GM21390 (cell line): ENCODE results near the gene SPEN.
"Not testable (repeated sequence)": the region's sequence is repeated elsewhere in the genome, so short reads cannot be mapped to it uniquely, and the experiment has no call there.

Source experiments
- ATAC-seq: cut with Tn5 transposase; IDR thresholded peaks from one replicate; pipeline ENCODE4 v1.9.1; 2021; ENCODE audit not compliant: unreplicated experiment

SPEN gene

DNA sequence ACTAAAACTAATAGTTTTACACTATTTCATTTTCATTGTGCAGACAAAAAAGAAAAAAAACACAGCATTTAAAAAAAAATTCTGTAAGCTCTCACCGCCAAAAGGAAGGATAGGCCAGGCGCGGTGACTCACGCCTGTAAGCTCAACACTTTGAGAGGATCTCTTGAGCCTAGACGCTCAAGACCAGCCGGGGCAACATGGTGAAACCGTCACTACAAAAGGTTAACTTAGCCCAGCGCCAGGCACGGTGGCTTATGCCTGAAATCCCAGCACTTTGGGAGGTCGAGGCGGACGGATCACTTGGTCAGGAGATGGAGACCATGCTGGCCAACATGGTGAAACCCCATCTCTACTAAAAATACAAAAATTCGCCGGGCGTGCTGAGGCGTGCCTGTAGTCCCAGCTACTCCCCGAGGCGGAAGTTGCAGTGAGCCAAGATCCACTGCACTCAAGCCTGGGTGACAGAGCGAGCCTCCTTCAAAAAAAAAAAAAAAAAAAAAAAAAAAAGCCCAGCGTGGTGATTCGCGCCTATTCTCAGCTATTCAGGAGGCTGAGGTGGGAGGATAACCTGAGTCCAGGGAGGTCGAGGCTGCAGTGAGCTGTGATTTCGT is 14.3 kb upstream of the SPEN start:
- ATAC-seq = no peak

DNA sequence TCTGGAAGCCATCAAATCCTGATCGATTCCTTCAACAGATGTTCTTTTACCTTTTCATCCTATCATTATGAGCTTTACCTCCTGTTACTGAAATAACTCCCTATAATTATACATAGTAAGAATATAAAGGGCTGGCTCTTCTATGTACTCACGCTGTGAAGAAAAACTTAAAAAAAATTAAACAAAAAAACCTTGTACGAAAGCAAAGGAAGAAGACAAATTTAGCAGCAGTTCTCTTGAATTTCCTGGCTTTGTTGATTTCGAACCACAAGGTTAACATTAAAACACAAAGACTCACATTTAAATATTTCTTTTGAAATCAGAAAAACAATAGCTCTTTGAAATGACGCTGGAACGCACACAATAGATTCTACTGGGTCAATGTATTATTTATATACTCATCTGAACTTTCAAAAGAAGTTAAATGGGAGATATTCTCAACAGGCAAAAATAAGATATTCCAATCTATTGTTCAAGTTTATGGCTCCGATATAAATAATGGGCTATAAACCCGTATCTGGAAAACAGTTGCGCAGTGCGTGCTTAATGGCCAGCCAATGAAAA is 13.6 kb upstream of the SPEN start:
- ATAC-seq = no peak

DNA sequence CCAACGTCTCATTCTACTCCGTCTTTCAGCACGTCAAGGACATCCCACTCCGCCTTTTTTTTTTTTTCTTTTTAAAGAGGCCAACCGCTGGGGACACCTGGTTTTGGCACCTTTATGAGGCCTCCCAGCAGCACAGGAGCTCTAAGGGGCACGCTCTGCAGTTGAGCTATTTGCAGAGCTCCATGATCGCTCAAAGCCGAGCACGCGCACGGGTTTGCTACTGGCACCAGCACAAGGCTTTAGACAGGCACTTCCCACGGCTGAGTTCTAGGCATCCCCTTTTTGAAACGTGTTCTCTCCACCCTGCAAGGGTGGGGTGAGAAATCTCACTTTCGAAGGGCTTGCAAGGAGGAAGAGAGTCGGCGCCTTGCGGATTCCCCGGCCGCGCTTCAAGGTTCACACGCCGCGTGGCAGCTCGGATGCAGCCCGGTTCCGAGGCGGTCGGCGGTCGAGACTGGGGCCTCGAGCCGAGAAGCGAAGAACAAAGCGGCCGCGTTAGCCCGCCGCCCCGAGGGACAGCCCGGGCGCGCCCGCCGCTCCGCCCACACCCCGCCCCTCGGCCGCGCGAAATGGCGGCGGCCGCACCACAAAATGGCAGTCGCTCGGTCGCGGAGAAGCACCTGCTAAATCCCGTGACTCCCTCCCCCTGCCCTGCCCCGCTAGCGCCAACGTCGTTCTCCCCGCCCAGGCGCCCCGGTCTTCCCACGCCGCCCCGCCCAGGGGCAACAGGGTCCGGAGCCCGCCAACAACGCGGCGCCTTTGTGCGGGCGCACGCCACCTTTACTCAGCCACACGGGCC is 12.9 kb upstream of the SPEN start:
- ATAC-seq = peak; percentile 47

DNA sequence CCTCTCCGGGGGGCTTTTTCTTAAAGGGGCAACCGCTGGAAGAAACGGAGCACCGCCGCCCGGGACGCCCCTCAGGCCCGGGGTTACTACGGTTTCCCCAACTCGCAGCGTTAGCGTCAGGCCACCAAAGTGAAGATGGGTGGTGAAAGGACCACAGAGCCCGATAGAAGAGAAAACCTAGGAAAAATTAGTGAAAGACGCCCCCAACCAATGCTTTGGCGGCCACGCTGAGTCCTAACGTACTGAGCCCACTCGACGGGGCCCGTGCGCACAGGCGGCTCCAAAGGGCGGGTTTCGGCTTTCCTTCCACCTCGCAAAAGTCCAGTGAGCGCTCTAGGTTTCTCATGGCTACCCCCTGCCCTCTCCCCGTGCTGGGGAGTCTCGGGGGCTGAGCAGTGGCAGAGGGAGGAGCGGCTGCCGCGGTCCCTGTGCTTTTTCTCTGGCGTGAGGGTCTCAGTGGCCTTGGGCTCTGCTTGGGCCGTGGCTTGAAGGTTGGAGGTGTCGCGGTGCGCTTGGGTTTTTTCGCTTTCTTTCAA is 12.2 kb upstream of the SPEN start:
- no peak for ATAC-seq

DNA sequence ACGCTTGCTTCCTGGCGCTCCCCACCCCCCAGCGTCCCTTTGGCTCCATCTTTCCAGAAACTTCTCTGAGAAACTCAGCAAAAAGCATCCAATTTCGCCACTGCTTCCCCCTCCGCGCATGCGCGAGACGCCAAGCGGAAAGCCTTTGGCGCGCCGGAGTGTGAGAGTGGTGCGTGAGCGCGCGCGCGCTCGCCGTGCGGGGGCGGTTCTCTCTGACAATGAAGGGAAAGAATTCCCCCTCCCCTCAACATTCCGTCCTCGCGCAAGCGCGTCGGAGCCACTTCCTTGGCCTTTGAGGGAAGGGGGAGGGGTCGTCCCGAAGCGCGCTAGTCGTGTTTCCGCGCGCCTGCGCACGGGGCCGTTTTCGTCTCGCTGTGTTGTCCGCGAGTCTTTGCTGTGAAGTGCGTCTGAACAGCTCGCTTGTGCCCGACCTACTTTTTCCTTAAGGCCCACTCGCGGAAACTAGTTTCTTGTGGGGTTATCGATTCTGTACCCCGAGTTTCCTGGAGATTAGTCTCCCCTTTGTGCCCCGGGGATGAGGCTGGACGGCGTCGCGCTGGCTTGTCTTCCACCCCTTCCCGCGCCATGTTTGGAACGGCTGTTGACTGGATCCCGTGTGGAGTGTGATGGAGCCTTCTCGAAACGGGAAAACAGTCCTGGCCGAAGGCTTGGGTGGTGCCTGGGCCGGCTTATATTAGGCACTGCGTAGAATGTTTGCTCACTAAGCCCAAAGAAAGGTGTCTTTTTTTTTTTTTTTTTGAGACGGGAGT is 11.6 kb upstream of the SPEN start:
- ATAC-seq = peak; percentile 46

DNA sequence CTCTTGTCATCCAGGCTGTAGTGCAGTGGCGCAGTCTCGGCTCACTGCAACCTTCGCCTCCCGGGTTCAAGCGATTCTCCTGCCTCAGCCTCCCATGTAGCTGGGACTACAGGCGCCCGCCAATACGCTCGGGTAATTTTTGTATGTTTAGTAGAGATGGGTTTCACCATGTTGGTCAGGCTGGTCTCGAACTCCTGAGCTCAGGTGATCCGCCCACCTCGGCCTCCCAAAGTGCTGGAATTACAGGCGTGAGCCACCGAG is 11.1 kb upstream of the SPEN start:
- not testable (repeated sequence) for ATAC-seq

DNA sequence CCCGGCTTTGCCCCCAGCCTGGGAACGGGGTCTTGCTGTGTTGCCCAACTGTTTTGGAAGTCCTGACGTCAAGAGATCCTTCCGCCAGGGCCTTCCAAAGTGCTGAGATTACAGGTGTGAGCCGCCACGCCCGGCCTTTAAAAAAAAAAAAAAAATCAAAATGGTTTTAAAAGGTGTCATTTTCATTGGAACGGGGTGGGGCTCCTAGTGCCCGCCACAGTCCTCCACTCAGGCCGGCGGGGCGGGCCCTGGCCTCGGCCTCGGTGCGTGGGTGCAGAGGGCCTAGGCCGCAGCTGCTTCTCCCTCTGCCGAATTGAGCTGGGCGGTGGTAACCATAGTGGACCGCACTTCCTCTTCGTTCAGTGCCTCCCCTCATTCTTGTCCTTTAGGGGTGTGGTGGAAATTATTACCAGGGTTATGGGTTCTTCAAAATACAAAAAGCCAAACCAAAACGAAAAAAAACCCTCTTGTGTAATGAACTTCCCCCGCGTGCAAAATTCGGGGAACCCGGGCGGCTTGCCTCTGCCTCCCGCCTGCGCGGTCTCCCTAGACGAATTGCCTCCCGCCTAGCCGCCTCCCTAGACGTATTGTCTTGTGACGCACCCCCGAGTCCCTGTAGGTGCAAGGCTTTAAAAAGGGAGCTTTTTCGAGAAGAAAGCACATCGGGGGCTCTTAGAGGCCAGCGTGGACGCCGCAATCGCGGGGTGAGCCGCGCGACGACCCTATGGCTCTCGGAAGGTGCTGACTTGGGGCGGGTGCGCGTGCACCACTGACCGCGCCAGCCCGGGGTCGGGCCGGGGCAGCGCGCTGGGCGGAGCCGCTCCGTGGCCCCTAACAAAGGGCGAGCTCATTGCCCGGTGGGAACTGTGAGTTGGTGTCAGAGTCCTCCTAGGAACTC is 10.5 kb upstream of the SPEN start:
- ATAC-seq = no peak

DNA sequence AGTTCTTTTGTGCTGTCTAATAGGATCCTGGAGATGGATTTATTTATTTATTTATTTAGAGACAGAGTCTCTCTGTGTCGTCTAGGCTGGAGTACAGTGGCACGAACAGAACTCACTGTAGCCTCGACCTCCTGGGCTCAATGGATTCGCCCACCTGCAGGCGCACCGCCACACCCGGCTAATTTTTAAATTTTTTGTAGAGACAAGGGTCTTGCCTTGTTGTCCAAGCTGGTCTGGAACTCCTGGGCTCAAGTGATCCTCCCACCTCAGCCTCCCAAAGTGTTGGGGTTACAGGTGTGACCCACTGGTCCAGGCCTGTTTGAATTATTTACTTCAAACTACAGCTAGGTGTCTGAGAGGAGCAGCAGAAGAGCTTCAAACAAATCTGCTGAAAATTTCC is 9.6 kb upstream of the SPEN start:
- no peak for ATAC-seq

DNA sequence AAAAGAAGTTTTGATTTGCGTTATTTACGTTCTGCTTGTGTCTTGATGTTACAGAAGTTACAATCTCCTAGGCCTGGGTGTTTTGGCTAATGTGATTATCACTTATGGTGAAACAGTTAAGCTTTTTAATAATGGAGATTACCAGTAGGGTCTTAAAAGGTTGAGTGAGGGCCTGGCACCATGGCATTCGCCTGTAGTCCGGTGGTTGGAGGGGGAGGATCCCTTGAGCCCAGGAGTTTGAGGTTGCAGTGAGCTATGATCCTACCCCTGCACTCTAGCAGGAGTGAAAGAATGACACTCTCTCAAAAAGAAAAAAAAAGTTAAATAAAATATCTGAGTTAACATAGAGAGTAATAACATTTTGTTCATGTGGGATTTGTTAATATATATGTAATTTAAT is 8.8 kb upstream of the SPEN start:
- ATAC-seq = no peak

DNA sequence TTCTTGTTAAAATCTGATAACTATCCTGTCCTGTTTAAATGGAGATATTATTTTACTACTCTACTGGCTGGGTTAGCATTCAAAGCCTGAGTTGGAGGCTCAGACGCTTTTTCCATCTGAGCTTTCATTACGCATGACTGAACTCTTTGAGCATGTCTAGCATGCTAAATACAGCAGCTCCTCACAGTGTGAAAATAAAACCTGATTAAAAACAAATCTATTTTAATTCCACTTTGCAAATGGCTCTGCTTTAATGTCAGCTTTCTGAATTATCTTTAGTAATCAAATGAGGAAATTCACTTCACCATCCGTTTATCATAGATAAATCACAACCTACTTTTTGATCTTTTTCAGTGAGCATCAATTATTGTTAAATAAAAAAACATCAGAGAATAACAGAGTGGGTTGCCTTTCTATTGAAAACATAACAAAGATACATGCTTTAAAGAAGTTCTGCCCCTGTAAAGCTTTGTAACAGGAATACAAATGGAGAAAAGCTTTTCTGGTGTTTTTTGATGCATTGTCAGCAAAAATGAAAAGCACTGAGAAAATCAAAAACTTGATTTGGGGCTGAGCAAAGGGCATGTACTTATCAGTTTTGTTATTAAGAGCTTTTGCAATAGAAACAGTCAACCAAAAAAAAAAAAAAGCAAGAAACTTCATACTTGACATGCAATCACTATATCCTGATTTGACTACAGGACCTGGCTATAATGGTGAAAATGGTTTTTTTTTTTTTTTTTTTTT is 3.5 kb upstream of the SPEN start:
- ATAC-seq = no peak

DNA sequence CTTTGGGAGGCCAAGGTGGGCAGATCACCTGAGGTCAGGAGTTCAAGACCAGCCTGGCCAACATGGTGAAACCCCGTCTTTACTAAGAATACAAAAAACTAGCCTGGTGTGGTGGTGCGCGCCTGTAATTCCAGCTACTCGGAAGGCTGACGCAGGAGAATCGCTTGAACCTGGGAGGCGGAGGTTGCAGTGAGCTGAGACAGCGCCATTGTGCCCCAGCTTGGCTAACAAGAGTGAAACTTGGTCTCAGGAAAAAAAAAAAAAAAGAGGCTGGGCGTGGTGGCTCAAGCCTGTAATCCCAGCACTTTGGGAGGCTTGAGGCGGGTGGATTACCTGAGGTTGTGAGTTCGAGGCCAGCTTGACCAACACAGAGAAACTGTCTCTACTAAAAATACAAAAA is 1.5 kb upstream of the SPEN start:
- ATAC-seq = not testable (repeated sequence)

DNA sequence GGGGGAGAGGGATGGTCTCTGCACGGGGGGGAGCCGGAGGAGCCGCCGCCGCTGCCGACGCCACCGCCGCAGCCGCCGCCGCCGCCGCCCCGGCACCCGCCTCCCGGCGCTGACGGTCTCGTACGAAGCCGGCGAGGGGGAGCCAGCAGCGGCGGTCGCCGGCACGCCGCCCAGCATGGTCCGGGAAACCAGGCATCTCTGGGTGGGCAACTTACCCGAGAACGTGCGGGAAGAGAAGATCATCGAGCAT is 311 bp downstream of the SPEN start:
- ATAC-seq = no peak

DNA sequence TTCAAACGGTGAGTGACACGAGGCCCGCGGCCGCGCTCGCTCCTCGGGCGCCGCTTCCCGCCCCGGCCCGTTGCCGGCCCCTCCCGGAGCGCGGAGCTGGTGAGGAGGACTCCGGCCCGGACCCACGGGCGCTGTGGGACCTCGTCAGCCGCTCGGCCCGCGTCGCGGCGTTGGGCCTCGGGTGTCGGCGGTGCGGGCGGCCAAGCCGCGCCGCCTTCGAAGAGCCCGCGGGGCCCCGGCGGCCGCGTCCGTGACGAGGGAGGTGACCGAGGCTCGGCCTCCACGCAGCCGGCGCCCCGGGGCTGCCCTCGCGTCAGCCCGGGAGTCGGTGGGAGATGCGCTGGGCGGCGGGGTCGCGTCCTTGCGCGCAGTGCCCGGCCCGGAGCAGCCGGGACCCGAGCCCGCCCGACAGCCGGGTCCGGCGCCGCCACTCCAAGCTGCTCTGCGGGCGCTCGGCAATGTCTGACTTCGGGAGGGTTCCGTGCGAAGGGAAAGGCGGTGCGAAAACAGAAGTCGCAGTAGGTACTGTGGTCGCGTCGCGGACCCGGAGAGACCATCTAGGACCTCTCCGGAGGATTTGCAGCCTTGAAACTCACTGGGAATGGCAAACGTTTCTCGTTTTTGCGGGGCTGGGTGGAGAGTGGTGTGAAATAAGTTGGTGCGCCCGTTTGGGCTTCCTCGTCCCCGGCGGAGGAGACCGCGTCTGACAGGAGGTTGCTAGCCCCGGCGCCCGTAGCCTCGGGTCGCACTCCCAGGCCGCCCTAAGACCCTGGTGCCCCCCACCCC is 829 bp downstream of the SPEN start:
- ATAC-seq = no peak

DNA sequence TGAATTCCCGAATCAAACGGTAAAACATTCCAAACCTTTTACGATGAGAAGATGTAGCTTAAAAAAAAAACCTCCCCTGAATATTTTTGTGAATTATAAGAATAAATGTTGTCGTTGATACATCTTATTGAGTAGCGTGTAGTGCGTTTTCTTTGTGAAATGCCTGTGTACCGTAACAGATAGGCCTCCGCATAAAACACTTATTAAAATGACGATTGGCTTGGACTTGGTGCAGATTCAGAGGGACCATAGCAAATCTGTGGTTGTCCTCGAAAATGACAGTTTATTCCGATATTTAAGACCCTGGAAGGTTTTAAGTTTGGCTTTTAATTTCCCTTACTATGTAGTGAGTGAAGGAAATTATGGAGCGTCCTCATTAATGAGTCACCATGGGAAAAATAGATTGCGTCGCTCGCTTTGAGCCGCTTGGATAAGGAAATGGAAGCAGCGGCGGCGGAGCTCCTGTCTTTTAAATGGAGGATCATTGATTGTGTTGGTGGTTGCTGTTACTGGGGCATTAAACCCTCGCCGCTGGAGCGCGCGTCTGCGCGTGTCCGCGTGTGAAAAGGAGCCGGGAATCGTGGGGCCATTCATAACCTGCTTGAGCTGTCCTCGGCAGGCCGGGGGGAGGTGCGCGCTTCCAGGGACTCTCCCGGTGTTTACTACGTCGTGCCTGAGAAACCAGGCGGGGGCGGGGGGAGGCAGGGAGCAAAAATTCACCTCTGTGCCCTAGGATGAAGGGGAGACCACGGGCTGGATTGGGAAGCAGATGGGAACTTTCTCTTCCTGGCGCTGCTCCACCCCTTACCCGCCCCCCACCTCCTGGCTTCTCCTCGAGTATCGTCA is 1.6 kb downstream of the SPEN start:
- ATAC-seq = no peak

DNA sequence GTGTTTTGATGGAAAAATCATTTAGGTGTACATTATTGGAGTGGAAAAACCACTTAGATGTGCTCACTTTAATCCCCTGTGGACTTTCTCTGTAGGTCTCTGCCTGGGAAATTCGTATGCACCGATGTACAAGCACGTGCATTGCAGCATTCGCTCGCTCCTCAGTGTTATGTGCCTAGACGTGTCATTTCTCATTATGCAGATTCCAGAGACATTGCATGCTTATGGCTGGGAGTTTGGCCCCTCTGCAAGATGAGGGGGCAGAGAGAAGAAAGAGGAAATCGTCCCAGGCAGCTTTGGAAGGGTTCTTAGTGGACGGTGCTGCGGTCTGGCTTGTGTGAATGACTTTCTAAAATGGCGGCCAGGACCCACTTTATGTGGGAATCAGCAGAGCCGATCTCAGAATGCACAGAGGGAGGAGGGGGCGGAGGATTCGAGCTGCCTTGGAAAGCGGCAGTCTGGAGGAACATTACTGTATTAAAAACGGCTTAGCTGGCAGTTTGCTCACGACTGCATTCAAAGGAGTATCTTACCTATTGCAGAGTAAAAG is 2.3 kb downstream of the SPEN start:
- no peak for ATAC-seq

DNA sequence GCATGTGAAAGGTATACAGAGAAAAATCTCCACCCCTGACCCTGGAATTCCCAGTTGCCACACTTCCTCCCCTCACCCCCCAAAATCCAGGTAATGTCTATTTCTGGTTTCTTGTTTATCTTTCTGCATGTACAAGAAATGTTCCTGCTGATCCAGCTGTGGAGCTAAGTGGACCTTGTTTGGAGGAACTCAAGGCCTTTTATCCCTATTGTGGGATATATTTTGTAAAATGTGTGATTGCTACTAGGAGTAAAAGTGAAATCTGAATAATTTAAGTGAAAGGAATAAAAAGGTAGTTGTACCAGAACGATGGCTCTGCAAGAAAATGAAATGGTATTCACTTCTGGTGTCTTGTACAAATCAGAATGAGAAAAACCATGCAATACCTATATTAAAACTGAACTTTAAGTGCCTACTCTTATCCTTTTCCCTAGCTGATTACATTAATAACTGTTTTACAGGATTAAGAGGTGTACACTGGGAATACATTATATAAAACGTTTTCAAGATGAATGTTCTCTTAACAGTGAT is 3.0 kb downstream of the SPEN start:
- ATAC-seq = no peak

DNA sequence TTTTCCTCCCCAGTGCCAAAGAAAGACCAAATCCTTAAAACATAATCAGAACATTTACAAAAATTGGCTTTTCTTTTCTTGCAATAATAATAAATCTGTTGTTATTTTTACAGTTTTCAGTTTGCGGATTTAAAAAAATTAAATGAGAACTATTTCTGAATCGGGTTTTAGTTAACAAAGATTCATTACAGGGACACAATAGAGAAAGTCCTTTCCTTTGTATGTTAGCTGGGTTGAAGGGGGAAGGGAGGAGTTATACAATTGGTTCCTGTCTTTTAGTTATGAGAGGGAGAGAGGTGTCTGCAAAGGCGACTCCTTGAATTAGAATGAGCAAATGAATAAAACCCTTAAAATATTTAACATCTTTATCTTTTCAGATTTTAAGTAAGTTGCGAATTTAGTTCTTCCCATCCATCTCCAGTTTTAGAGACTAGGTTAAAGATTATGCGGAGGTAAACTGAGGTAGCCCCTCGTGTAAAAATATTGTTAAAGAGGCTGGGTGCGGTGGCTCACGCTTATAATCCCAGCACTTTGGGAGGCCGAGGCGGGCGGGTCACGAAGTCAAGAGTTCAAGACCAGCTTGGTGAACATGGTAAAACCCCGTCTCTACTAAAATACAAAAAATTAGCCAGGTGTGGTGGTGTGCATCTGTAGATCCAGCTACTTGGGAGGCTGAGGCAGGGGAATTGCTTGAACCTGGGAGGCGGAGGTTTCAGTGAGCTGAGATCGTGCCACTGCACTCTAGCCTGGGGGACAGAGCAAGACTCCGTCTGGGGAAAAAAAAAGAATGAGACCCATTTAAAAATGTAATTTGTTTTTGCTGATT is 3.9 kb downstream of the SPEN start:
- no peak for ATAC-seq
